GM19351 (cell line): ENCODE measurements around the gene SLC25A36.
"Not testable (repeated sequence)": the region's sequence is repeated elsewhere in the genome, so short reads cannot be mapped to it uniquely, and the experiment has no call there.

ENCODE experiments used
- ATAC-seq: cut with Tn5 transposase; IDR thresholded peaks from one replicate; pipeline ENCODE4 v1.9.1; 2021; ENCODE audit warnings: mild to moderate bottlenecking, moderate library complexity; ENCODE audit not compliant: unreplicated experiment

SLC25A36 gene

GRCh38 chr3:140987792-140988191 lies 46.2 kb downstream of the SLC25A36 start:
- not testable (repeated sequence) for ATAC-seq

- ATAC-seq: no peak
Measured at GRCh38 chr3:140994316-140994715, 52.7 kb downstream of the SLC25A36 start.

GRCh38 chr3:140994861-140995260 lies 53.2 kb downstream of the SLC25A36 start:
- ATAC-seq: not testable (repeated sequence)

GRCh38 chr3:140995881-140996280 lies 54.2 kb downstream of the SLC25A36 start:
- no peak for ATAC-seq

GRCh38 chr3:141000027-141000663 lies 58.5 kb downstream of the SLC25A36 start:
- ATAC-seq: peak; percentile 75

- no peak for ATAC-seq
Measured at GRCh38 chr3:141000686-141001085, 59.0 kb downstream of the SLC25A36 start.

GRCh38 chr3:141006344-141006743 lies 64.7 kb downstream of the SLC25A36 start:
- no peak for ATAC-seq

- no peak for ATAC-seq
Measured at GRCh38 chr3:141009496-141009895, 67.9 kb downstream of the SLC25A36 start.

- peak; percentile 71 for ATAC-seq
Measured at GRCh38 chr3:141011232-141011996, 69.8 kb downstream of the SLC25A36 start.

GRCh38 chr3:141011997-141012262 lies 70.3 kb downstream of the SLC25A36 start:
- no peak for ATAC-seq

- ATAC-seq: no peak
Measured at GRCh38 chr3:141012571-141012970, 70.9 kb downstream of the SLC25A36 start.

- ATAC-seq: no peak
Measured at GRCh38 chr3:141015481-141015880, 73.8 kb downstream of the SLC25A36 start.

- ATAC-seq: not testable (repeated sequence)
Measured at GRCh38 chr3:141017366-141018322, 76.0 kb downstream of the SLC25A36 start.

GRCh38 chr3:141019244-141019643 lies 77.6 kb downstream of the SLC25A36 start:
- no peak for ATAC-seq

- no peak for ATAC-seq
Measured at GRCh38 chr3:141020143-141020830, 78.7 kb downstream of the SLC25A36 start.

- no peak for ATAC-seq
Measured at GRCh38 chr3:141021261-141021660, 79.6 kb downstream of the SLC25A36 start.
